Measurements from ENCODE around the gene HSD3B2.

- TF ChIP-seq POLR2A (IDR thresholded peaks at IDR 0.05), result no peak
- TF ChIP-seq CTCF (IDR thresholded peaks at IDR 0.05), result no peak
These were observed 7.7 kb downstream of the HSD3B2 start for GRCh38 chr1:119422631-119423030.
